Measurements from ENCODE around the gene ZNF611. TPM values are rescaled to one million over a fixed set of nuclear protein-coding genes. Genes with fewer than 3 reads are reported as not detected.
A peak's percentile ranks its signal among the peaks of the same experiment; 100 is the strongest.

The ZNF611 gene
- total and polyA plus RNA-seq, 9 of the 15 experiments (the other 6 are each of a cell fraction or from before 2014, with no cell fraction given), result 3.7 to 29.6 (median 12.8) TPM

- H3K9me1 ChIP-seq (ENCODE audit: control insufficient read depth, insufficient read depth, low read length), result no peaks in the 10 kb centered on the region
- ChIA-PET CTCF (ENCODE audit: low intra/inter-chr PET ratio) (interaction anchor here (0.5 kb wide), 1 partner anchor 24 kb away, joined by 6 read pairs; no protein-coding TSS in a partner anchor), POLR2A (interaction anchor here (0.5 kb wide), 1 partner anchor 467 kb away, joined by 3 read pairs; no protein-coding TSS in a partner anchor)
- FAIRE-seq (peak; percentile 42), ATAC-seq (no peak), DNase-seq (ENCODE audit: extremely low read depth in 1 of 4, low spot score in 3 of 4) (peak in 3 of 4 experiments; percentile 6 to 42 (median 10))
- in situ Hi-C loops (cut with MboI), result no loop called here
- TF ChIP-seq NR2C1 (IDR thresholded peaks at IDR 0.05), result 0 out of 2 replicates have a peak, but pooled peaks have one; percentile 7
- TF ChIP-seq NR2C1 (tag; IDR thresholded peaks at IDR 0.05), result no peak
- TF ChIP-seq SETDB1 (IDR thresholded peaks at IDR 0.05; ENCODE audit: low read length), result no peak
- peak overlapping the region in 1 of 2 experiments; percentile 80; a peak in 1 of 4 replicates for H3K9ac ChIP-seq (ENCODE audit: insufficient read depth in 1 of 2, low read depth in 2 of 2, low read length in 2 of 2)
- peak overlapping the region; percentile 67; the same call in 1 of the 2 replicates for H3K4me2 ChIP-seq (ENCODE audit: insufficient read depth, low read length)
- H2AFZ ChIP-seq (ENCODE audit: low read depth, low read length), result peak overlapping the region; percentile 91
- no peaks in the 10 kb centered on the region for H3K27me3 ChIP-seq (ENCODE audit: control insufficient read depth in 2 of 2, insufficient read depth in 2 of 2, low read length in 2 of 2)
- peak overlapping the region; percentile 94 for H3K27ac ChIP-seq (ENCODE audit: extremely low read depth, low read depth, low read length)
- peaks cover 3% of the 10 kb centered on the region; the same call in 1 of the 2 replicates for H3K9me3 ChIP-seq (replicated peaks; ENCODE audit: control insufficient read depth, insufficient read depth, low read depth, low read length)
- 7% methylated on average over 2 of the region's 2 CpGs for WGBS (ENCODE audit: insufficient coverage, low coverage, missing lambda C conversion rate)
- H3K36me3 ChIP-seq (ENCODE audit: control insufficient read depth, insufficient read depth, low read length), result peaks cover 3% of the 10 kb centered on the region; the same call in 1 of the 3 replicates
- H3K4me1 ChIP-seq (replicated peaks in 1 of 2; ENCODE audit: control insufficient read depth in 2 of 2, insufficient read depth in 2 of 2, low read length in 2 of 2), result peaks cover 22 to 39% of the 10 kb centered on the region in 2 experiments
- no peaks in the 10 kb centered on the region for H4K20me1 ChIP-seq (replicated peaks; ENCODE audit: control insufficient read depth, insufficient read depth, low read length)
- H3K79me2 ChIP-seq (ENCODE audit: control insufficient read depth, insufficient read depth, low read length), result peaks cover 33% of the 10 kb centered on the region
- no TSS peak for BruUV-seq (replicated peaks)
- H3K4me3 ChIP-seq, result no peak overlapping the region
- intact Hi-C loops (cut with micrococcal nuclease), result loop anchor here (10.0 kb wide), 1 partner anchor 167 kb away; the partner anchor contains the start of gene ZNF808
These were observed 43.1 kb downstream of the ZNF611 start for GRCh38 chr19:52691737-52692136.

DNA sequence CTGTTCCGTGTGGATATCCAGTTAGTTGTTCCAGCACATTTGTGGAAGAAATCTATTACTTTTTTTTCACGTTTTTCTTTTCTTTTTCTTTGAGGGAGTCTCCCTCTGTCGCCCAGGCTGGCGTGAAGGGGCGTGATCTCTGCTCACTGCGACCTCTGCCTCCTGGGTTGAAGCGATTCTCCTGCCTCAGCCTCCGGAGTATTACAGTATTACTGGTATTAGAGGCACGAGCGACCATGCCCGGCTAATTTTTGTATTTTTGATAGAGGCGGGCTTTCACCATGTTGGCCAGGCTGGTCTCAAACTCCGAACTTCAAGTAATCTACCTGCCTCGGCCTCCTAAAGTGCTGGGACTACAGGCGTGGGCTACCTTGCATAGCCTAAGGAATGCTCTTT is 43.6 kb downstream of the ZNF611 start:
- WGBS (ENCODE audit: insufficient coverage, low coverage, missing lambda C conversion rate), result 12% methylated on average over 15 of the region's 15 CpGs
- Histone ChIP-seq H3K4me1 (replicated peaks in 1 of 2; ENCODE audit: control insufficient read depth in 2 of 2, insufficient read depth in 2 of 2, low read length in 2 of 2) (peaks cover 22 to 39% of the 10 kb centered on the region in 2 experiments), H3K9me1 (ENCODE audit: control insufficient read depth, insufficient read depth, low read length) (no peaks in the 10 kb centered on the region), H3K4me3 (peak overlapping the region; percentile 60; the same call in 1 of the 2 replicates), H4K20me1 (replicated peaks; ENCODE audit: control insufficient read depth, insufficient read depth, low read length) (no peaks in the 10 kb centered on the region), H3K9me3 (replicated peaks; ENCODE audit: control insufficient read depth, insufficient read depth, low read depth, low read length) (peaks cover 3% of the 10 kb centered on the region; the same call in 1 of the 2 replicates), H2AFZ (ENCODE audit: low read depth, low read length) (peak overlapping the region; percentile 91), H3K9ac (ENCODE audit: insufficient read depth in 1 of 2, low read depth in 2 of 2, low read length in 2 of 2) (peak overlapping the region; percentile 80 to 87), H3K27me3 (ENCODE audit: control insufficient read depth in 2 of 2, insufficient read depth in 2 of 2, low read length in 2 of 2) (no peaks in the 10 kb centered on the region), H3K27ac (ENCODE audit: extremely low read depth, low read depth, low read length) (peak overlapping the region; percentile 94), H3K4me2 (ENCODE audit: insufficient read depth, low read length) (peak overlapping the region; percentile 67), H3K36me3 (ENCODE audit: control insufficient read depth, insufficient read depth, low read length) (peaks cover 7% of the 10 kb centered on the region; the same call in 1 of the 3 replicates), H3K79me2 (ENCODE audit: control insufficient read depth, insufficient read depth, low read length) (peaks cover 37% of the 10 kb centered on the region)
- ATAC-seq (peak; percentile 13; the same call in 1 of the 3 replicates), DNase-seq (ENCODE audit: extremely low read depth in 1 of 4, low spot score in 3 of 4) (peak in 1 of 4 experiments; percentile 51), FAIRE-seq (no peak)
- intact Hi-C loops (cut with micrococcal nuclease), result loop anchor here (10.0 kb wide), 1 partner anchor 166 kb away; the partner anchor contains the start of gene ZNF808
- ChIA-PET CTCF (ENCODE audit: low intra/inter-chr PET ratio) (interaction anchor here (0.5 kb wide), 1 partner anchor 24 kb away, joined by 6 read pairs; no protein-coding TSS in a partner anchor), POLR2A (interaction anchor here (0.7 kb wide), 2 partner anchors 10 to 35 kb away, joined by 3 read pairs; no protein-coding TSS in a partner anchor)
- BruUV-seq (replicated peaks), result no TSS peak
- in situ Hi-C loops (cut with MboI), result no loop called here
- TF ChIP-seq TEAD2 (tag; IDR thresholded peaks at IDR 0.05), result no peak
- no peak for TF ChIP-seq NFE2 (IDR thresholded peaks at IDR 0.05; ENCODE audit: low read depth)
- no peak for TF ChIP-seq RUNX1 (IDR thresholded peaks at IDR 0.05; ENCODE audit: low read depth)
- no peak for TF ChIP-seq HNRNPK (IDR thresholded peaks at IDR 0.05; ENCODE audit: low read depth, low read length, poor library complexity, severe bottlenecking)
- no peak for TF ChIP-seq ZNF584 (CRISPR knock-in tag; IDR thresholded peaks at IDR 0.05; ENCODE audit: low read depth)
- TF ChIP-seq SAFB2 (IDR thresholded peaks at IDR 0.05; ENCODE audit: borderline replicate concordance, low read depth, low read length, severe bottlenecking), result no peak
- 0 out of 2 replicates have a peak, but pooled peaks have one; percentile 7 for TF ChIP-seq ZNF512 (tag; IDR thresholded peaks at IDR 0.05)
- no peak for TF ChIP-seq MAZ (CRISPR knock-in tag; conservative IDR thresholded peaks at IDR 0.05 in 1 of 2, IDR thresholded peaks at IDR 0.05 in 1 of 2)

Data from K562 (cell line).